HG02588 (cell line): ENCODE results near the gene SHROOM3.

Experiments used
- ATAC-seq: cut with Tn5 transposase; IDR thresholded peaks from one replicate; pipeline ENCODE4 v1.9.1; 2021; ENCODE audit warnings: mild to moderate bottlenecking, moderate library complexity; ENCODE audit not compliant: unreplicated experiment

Gene SHROOM3

GRCh38 chr4:76564123-76564915 is 129.3 kb downstream of the SHROOM3 start:
- ATAC-seq, result no peak

- no peak for ATAC-seq
Measured at GRCh38 chr4:76568262-76568661, 133.2 kb downstream of the SHROOM3 start.

DNA sequence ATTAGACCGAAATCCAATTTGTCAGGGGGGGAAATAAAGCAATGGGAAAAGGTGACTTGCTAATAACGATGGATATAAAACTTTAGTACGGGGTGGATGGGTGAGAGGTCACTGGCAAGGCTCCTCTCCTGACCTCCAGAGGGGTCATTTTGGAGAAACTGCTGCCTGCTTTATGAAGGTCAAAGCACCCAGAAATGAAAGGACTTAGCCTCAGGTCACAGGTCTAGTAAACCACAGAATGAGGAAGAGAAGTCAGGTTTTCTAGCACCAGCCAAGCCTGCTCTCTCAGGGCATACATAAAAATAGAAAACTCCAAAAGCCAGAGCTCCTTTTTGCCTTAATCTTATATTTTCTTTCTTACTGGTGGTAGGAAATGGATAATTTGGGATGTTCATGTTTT is 134.2 kb downstream of the SHROOM3 start:
- no peak for ATAC-seq

- no peak for ATAC-seq
Measured at GRCh38 chr4:76569706-76570105, 134.7 kb downstream of the SHROOM3 start.

- no peak for ATAC-seq
Measured at GRCh38 chr4:76570141-76570973, 135.3 kb downstream of the SHROOM3 start.

DNA sequence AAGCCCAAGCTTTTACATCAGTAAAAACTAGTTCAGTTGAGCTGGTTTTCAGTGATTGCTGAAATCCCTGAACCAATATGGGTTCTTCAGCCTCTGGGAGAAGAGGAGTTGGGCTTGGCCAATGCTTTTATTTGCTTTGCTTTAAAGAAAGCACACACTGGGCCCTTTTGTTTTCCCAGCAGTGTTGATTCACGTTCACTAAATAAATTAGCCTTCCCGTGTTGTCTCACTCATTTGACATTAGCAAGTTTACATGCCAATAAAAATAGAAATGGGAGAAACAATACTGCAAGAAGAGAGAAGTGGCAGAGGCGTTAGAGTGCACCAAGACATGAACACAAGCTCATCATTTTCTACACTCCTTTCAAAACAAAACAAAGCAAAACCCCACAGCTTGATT is 136.2 kb downstream of the SHROOM3 start:
- ATAC-seq, result no peak

DNA sequence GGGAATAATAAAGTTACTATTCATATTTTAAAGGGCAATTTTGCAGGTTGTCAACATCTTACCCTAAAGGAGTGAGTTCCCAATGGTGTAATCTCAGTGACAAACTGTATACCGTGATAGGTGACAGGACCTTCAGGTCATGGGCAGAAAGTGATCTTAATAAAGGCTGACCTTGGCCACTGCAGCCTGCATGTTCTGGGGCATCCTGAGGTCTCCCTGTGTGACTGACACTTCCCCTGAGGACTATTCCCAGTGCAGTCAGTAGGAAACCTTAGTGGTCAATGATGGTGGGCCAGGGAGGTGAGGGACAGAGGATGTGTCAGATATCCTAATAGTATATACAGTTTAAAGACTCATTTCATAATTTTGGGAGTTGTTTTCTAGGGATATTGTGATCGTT is 137.2 kb downstream of the SHROOM3 start:
- ATAC-seq, result no peak

DNA sequence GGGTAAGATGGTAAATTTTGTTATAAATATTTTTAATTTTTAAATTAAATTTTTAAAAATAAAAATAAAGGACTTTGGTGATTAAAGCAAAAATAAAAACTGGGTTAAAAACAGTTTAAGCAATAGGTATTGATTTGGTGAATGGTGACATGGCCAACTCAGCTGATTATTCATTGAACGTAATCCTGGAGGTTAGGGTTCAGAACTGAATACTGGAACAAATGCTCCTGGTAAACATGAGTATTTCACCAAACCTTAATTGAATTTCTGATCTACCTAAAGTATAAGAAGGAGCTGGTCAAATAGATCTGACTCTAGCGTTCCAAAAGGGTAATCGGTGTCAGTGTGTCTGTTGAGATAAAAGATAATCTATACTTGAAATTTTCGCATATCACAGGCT is 141.8 kb downstream of the SHROOM3 start:
- no peak for ATAC-seq

DNA sequence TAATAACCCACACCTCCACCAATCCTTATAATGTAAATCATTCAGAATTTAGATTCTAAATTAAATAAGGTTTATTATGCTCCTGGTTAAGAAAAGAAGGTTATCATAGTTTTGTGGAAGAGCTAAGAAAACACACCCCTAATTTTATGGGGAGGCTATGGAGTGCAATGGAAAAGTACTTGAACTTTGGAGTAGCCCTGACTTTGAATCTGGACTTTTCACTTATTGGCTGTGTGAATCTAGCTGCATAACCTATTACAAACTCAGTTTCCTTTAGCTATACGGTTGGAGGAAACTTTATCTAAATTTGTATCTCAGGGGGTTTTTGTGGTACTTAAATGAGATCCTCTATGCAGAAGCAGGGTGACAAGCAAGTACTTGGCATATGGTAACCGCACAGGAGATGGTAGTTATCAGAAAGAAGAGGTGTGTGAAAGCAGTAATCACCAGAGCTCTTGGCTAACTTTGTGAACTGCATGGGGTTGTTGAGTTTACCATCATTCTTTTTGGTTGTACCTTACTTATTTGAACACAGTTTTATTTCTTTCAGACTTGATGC is 143.1 kb downstream of the SHROOM3 start:
- no peak for ATAC-seq

- ATAC-seq, result no peak
Measured at GRCh38 chr4:76579596-76580375, 144.8 kb downstream of the SHROOM3 start.

DNA sequence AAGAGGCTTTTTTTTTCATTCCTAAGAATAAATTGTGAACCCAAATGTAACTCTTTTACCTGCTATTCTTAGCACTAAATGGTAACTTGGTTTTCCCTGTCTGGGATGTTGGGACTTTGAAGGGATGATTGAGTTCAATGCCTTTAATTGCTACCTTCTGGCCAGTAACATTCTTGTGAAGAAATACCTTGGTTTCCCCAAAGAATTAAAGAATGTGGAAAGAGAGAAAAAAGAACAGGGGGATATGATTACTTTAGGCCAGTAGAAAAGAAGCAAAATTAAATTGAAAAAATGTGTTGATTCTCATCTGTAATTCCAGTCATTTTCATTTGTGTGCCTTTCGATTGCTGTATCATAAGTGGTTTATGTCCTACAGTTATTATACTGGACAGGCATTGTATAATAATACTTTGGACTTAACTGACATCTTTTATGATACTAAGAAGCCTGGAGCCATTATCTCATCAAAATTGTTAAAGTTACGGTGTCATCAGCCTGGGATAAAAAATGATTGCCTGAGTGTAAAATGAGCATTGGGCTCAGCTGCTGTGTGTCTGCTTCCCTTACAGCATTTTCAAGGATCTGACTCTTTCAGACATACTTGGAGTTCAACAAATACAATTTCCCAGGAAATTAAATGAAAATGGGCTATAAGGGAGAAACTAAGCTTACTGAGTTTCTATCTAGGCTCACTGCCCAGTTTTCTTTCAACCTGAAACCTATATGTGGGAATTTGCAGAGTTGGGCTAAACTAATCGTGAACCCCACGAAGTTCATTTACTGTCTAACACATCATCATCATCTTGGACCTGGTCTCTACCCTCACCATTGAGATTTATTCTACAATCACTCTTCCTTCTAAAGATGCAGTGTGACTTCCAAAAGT is 146.3 kb downstream of the SHROOM3 start:
- ATAC-seq, result no peak

DNA sequence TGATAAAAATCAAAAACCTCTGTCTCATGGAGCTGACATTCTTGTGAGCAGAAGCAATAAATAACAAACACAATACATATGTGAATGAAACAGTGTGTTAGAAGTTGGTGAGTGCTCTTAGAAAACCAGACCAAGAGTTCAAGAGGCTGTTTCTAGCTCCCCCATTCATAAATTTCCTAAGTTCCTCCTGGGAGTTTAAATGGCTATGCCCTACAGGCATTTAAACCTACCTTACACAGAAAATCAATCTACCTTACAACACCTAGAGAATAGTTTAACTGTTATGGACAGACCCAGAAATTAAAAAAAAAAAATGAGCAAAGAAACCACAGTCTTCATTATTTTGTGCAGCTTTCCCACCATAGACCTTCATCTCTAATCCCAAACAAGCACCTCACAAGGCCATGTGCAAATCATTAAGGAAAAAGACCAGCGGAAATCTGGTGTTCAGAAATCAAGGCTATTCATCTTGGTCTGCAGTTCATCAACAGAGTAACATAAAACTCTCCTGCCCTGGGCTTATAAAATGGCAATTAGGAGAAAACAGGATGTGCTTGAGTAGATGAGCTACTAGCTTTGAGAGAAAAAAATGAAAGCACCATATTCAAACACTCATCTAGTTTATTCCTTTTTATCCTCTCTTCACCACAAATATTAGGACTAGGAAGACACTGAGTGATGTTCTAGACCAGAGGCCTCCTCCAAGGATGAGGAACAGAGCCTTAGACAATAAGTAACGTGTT is 147.2 kb downstream of the SHROOM3 start:
- ATAC-seq, result no peak

GRCh38 chr4:76582817-76583087 is 147.7 kb downstream of the SHROOM3 start:
- ATAC-seq, result no peak

GRCh38 chr4:76584241-76585152 is 149.5 kb downstream of the SHROOM3 start:
- no peak for ATAC-seq

- ATAC-seq, result no peak
Measured at GRCh38 chr4:76585272-76585671, 150.2 kb downstream of the SHROOM3 start.

DNA sequence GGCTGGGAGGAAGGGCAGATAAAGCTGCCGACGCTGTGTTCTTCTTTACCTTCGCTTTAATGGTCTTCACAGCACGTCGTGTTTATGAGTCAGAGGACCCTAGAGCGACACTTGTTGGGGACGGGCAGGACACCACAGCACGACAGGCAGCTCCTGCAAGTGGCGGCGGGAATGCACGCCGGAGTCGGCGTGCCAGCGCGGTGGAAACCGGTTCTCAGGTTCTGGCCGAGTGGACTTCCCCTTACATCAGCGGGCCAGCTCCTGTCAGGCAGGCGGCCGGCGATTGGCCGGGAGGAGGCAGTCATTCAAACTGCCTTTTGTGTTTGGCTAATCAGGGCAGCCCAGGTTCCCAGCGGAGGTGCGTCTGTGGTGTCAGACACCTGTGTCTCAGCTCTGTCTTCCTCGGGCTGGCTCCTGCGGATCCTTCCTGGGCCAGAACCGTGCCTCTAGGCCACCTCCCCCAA is 150.9 kb downstream of the SHROOM3 start:
- ATAC-seq, result peak; percentile 98

DNA sequence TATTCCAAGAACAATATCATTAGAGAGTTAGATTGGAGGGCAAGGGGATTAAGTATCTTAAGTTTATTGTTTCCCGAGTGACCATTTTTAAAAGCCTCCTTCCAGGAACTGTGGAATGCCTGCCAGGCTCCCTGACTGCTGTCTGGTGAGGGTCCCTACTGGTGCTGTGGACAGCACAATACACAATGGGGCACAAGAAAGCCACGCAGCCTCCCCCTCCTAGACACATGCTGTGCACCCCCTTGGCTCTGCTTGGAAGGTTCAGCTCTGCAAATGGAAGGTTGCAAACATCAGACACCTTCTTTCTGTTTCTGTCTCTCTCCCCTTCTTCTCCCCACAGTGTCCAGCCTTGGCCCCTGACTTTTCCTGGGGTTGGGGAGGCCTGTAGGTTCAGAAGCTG is 153.2 kb downstream of the SHROOM3 start:
- no peak for ATAC-seq

DNA sequence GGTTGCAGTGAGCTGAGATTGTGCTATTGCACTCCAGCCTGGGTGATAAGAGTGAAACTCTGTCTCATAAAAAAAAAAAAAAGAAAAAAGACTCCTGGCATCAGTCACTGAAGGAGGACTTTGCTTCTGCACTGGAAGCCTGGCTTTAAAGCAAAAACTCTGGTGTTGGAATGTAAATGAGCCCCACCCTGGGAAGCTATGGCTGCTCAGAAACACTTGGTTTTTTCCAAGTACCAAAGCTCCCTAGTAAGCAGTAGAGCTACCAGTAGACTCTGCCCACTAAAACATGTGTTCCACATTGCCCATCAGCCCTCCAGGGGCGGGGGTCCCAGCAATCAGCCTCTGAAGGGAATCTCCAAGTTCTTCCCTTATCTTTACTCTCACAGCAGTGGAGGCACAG is 154.4 kb downstream of the SHROOM3 start:
- ATAC-seq, result no peak
